ENCODE measurements around the gene PRM2.

GRCh38 chr16:11274964-11275363 is 1.3 kb downstream of the PRM2 start:
- TF ChIP-seq CTCF (IDR thresholded peaks at IDR 0.05) (no peak), POLR2AphosphoS5 (IDR thresholded peaks at IDR 0.05; ENCODE audit: insufficient read depth in 1 of 2, low read depth in 1 of 2) (no peak), POLR2A (IDR thresholded peaks at IDR 0.05) (no peak)
